Activated T-cell treated with anti-CD3 and anti-CD28 coated beads for 24 hours (primary cell): ENCODE data around the gene CELF4.

Experiments
- DNase-seq: peaks from one replicate; pipeline ENCODE4 v3.0.0-alpha.2; 2020; ENCODE audit warnings: low read depth

CELF4 gene

GRCh38 chr18:37318360-37319355, 246.9 kb downstream of the CELF4 start:
- no peak for DNase-seq

- DNase-seq, result no peak
Measured at GRCh38 chr18:37317486-37317885, 248.1 kb downstream of the CELF4 start.

DNA sequence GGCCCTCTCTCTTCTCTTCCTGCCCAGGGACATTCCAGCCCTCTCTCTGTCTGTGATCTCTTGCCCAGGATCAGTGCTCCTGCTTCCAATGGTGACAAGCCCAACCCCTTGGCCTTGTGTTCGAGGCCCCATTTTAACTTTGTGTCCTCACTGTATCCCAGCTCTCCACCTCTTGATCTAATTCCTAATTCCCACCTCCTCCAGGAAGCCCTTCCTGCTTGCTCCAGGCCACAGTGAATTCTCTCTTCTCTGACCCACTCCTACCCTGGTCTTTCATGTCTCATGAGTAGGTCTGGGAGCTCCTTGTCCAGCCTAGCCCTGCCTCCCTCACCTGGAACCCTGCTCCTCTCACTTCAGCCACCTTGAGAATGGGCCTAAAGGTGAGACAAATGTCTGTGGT, 249.1 kb downstream of the CELF4 start:
- no peak for DNase-seq

GRCh38 chr18:37315935-37316334, 249.7 kb downstream of the CELF4 start:
- DNase-seq, result no peak

- DNase-seq, result no peak
Measured at GRCh38 chr18:37314534-37314933, 251.1 kb downstream of the CELF4 start.

GRCh38 chr18:37313624-37314023, 252.0 kb downstream of the CELF4 start:
- DNase-seq, result no peak

DNA sequence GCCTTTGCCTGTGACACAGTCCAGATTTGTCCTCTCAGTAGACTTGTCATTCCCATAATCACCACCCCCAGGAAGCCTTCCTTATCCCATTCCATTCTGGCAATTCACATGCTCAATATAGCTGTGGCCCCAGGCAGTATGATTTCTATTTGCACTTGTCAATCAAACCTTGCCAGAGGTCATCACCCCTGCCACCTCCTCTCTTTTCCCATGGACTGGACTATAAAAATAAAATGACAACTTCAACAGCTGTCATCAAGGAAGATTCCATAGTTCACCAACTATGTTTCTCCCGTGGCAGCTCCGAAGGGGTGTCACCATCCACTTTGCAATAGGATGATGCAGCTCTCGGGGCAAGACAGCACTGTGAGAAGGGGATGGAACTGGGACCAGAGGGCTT, 255.7 kb downstream of the CELF4 start:
- no peak for DNase-seq

DNA sequence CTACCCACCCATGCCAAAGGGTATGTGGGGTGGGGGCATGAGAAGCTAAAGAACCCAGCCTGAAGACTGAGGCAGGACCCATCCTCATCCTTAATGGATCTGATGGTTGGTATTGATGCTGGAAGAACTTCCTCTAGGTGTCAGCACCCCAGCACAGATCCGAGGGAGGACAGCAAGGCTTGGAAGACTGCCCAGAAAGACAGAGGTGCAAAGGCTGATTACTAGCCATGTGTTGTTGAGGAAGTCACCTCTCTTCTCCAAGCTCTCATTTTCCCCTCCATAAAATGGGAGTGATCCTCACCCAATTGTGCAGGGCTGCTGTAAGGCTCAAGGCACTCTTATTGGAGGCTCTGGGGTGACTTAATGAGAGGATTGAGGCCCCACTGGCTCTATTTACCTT, 256.5 kb downstream of the CELF4 start:
- DNase-seq, result no peak

DNA sequence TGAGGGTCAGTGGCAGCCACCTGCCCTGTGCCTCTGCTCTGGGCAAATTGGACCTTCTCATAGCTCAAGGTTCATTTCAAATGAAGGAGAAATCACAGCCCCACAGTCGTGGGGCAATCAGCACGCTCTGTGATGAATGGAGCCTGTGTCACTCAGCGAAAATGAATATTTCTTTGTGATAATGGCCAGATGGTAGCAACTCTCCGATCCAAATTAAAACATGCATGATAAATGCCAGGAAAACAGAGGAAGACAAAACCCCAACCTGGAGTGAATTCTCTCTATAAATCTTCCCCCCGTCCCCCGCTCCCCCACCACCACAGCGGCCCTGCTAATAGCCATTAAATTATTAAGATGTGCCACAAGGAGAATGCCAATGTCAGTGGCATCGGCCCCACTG, 258.4 kb downstream of the CELF4 start:
- no peak for DNase-seq

GRCh38 chr18:37306432-37306831, 259.2 kb downstream of the CELF4 start:
- no peak for DNase-seq

GRCh38 chr18:37305066-37305465, 260.5 kb downstream of the CELF4 start:
- no peak for DNase-seq

GRCh38 chr18:37304012-37304680, 261.5 kb downstream of the CELF4 start:
- DNase-seq, result no peak

DNA sequence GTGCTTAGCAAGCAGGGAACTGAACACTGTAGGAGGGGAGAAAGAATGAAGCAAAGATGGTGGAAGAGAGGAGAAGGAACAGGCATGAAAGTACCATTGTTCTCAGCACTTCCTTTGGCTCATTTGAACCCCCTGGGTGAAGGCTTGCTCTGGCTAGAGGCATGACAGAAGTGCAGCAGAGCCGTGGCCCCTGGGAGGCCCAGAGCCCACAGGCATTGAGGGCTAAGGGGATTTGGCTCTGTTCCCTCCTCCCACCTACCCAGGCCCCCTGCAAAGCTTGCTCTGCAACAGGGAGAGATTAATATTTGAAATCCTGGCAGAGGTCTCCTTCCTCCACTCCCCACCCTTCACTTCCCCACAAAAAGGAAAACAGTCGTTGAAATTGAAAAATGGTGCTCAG, 262.6 kb downstream of the CELF4 start:
- DNase-seq, result no peak

GRCh38 chr18:37302519-37302918, 263.1 kb downstream of the CELF4 start:
- no peak for DNase-seq

DNA sequence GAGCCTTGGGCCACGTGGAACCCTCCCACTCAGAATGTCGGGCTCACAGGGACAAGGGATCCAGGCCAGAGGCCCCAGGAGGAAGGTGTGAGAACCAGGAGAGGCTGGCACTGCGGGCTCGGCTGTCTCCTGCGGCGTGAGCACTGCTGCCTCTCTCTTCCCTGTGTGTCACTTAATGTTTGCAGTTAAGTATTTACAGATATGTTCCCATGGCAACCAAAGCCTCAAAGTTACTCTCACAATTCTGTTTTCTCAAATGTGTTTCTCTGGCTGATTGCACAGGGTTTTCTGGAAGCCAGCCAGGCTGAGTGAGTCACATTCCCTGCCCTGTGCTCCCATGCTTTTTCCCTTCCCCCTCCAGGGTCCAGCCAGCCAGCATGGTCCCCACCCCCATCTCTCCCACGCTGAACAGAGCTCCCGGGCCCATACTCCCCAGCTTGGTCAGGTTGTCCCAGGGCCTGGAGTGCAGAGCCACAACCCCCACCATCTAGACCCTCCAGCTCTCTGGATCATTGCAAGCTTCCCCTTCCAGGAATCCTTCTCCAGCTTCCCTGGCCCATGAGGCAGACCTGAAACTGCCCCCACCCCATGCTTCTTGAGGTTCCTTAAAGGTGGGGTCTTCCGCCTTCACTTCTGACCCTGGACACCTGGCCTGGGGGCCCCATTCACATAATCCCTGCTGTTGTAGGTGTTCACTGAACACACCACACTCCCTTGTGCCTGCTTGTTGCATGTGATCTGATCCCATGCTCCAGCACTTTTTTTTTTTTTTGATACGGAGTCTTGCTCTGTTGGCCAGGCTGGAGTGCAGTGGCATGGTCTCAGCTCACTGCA, 265.9 kb downstream of the CELF4 start:
- DNase-seq, result no peak

DNA sequence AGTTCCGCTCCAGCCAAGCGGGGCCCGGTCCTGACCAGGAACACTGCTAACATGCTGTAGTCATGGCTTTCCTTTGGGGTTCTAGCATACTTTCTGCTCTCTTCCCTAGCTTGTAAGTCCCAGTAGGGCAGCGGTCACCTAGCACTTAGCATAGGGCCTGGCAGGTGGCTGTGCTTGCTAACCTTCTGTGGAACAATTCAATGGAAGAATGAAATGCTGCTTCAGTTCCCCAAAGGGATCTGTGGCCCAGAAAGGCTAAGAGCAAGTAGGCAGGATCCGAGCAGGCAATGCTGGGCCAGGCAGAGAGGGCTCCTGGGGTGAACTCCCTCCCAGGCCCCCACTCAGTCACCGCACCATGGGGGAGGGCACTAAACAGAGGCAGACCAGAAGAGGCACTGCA, 266.8 kb downstream of the CELF4 start:
- no peak for DNase-seq

GRCh38 chr18:37297106-37297505, 268.5 kb downstream of the CELF4 start:
- DNase-seq, result no peak

DNA sequence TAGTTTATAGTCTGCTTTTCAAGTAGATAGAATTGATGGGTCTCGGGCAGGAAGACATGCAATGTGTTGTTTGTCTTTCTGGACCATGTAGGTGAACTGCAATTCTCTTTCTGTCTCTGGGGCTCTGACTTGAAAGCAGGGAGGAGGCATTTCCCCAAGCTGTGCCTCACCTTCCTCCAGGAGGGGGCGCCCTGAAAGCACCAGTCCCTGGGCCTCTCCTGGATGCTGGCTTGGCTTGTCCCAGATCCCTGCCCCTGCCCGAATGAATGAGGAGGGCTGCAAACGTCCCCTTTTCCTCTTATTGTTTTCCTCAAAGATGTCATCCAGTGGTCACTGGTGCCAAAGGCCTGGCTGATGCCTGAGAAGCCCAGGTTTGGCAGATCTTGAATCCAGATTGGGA, 270.6 kb downstream of the CELF4 start:
- no peak for DNase-seq

DNA sequence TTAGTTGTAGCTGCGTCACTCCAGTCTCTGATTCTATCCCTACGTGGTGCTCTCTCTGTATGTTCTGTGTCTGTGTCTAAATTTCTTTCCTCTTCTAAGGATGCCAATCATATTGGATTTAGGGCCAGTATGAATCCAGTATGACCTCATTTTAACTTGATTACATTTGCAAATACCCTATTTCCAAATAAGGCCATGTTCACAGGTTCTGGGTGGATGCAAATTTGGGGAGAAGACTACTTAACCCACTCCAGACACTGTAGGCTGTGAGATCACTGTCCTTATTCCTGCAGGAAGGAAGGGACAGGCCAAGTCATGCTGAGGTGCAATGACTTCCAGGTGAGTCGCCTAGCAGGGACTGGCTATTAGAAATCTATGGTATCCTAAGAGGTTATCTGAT, 272.2 kb downstream of the CELF4 start:
- no peak for DNase-seq

- DNase-seq, result no peak
Measured at GRCh38 chr18:37289423-37289822, 276.2 kb downstream of the CELF4 start.

GRCh38 chr18:37287601-37288000, 278.0 kb downstream of the CELF4 start:
- DNase-seq, result no peak

GRCh38 chr18:37286801-37287200, 278.8 kb downstream of the CELF4 start:
- DNase-seq, result no peak
